22Rv1 (cell line): Measurements from ENCODE around the gene FAM168B.

ENCODE experiments used
- ZFX ChIP-seq: fragments of 450-650 bp; IDR thresholded peaks from 2 replicates; pipeline ENCODE4 v1.6.1; 2017; ENCODE audit warnings: antibody characterized with exemption, borderline replicate concordance
- TF ChIP-seq, protein P1 (sequence below): fragments of 450-650 bp; IDR thresholded peaks from 2 replicates; pipeline ENCODE4 v1.5.1; 2017; ENCODE audit warnings: mild to moderate bottlenecking

DNA sequence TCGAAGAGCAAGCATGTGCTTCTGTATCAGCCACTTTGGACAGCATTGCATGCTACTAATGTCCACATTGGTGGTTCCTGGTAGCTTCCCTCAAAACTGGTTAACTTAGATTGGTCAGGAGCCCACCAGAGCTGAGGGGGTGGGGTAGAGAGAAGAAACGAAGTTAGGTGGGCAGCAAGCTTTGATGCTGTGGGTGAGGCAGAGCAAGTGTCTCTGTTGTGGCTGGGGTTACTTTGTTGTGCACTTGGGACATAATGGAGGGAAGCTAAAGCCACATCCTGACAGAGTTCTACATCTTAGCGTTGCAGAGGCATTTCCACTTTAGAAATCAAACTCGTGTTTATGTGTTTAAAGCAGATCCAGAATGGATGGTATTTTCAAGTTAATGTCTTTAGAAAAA, 82.7 kb downstream of the FAM168B start:
- TF ChIP-seq, protein P1, sequence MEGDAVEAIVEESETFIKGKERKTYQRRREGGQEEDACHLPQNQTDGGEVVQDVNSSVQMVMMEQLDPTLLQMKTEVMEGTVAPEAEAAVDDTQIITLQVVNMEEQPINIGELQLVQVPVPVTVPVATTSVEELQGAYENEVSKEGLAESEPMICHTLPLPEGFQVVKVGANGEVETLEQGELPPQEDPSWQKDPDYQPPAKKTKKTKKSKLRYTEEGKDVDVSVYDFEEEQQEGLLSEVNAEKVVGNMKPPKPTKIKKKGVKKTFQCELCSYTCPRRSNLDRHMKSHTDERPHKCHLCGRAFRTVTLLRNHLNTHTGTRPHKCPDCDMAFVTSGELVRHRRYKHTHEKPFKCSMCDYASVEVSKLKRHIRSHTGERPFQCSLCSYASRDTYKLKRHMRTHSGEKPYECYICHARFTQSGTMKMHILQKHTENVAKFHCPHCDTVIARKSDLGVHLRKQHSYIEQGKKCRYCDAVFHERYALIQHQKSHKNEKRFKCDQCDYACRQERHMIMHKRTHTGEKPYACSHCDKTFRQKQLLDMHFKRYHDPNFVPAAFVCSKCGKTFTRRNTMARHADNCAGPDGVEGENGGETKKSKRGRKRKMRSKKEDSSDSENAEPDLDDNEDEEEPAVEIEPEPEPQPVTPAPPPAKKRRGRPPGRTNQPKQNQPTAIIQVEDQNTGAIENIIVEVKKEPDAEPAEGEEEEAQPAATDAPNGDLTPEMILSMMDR, result no peak
- TF ChIP-seq ZFX, result no peak
